Measurements from ENCODE around the gene ANAPC15.
"Not testable (repeated sequence)": the region's sequence is repeated elsewhere in the genome, so short reads cannot be mapped to it uniquely, and the experiment has no call there.

Gene ANAPC15

DNA sequence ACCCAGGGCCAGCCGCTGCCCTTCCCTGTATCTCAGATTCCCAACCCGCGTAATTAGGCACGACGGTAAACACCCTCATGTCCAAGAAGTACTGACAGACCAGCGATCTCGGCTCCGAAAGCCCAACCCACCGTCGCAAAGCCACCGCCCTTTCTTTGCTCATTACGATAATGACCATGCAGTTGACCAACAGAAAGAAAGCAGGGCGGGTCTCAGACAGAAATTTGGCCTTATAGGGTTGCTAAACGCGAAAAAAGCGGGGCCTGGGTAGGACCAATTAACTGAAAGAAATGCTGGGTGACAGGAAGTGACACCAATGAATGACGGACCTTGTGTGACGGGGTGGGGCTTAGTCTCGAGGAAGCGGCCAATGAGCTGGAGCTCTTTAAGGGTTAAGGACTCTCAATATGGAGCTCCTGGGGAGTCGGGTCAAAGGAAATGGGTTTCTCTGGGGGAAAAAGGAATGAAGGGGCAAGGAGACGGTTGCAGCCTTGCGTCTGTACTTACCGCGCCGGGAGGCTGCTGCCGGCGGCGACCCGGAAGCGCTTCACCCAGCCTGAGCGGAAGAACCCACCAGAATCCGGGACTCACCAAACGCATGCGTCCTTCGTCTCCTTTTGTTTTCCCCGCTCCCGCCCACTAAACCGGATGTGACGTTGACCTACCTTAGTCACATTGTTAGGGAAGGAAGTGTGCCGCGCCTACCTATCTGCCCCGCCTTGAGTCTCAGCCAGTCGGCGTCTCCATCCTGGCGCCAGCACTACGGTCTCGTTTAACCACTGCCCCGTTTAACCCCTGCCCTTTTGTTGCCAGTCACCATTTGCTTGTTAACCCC lies at the start of gene ANAPC15:
Gene ANAPC15 (minus strand): TSS at position 553 of the 835 bp plus-strand sequence. CDS start 1,419 bp downstream, outside the sequence.
- peak; percentile 99 for DNase-seq (ENCODE audit: low read depth)

- DNase-seq (ENCODE audit: low read depth) = no peak
These were observed 47.8 kb upstream of the ANAPC15 start for GRCh38 chr11:72160319-72160718.

DNA sequence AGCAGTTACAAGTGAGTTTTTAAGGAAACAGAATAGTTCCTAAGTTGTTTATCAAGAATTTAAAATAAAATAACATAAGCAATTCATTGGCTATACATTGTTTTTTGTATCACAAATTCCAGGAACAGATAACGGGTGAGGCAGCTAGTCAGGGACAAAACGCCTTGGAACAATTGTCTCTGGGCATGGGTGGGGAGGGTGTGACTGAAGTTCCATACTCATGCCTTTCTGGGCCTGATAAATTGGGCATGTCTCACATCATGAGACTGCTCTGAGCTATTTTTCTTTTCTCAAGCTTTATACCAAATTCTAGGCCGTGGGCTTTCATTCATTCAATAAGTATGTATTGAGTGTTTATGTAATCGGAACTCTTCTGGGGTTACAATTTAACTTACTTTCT lies 44.6 kb upstream of the ANAPC15 start:
- no peak for DNase-seq (ENCODE audit: low read depth)

DNA sequence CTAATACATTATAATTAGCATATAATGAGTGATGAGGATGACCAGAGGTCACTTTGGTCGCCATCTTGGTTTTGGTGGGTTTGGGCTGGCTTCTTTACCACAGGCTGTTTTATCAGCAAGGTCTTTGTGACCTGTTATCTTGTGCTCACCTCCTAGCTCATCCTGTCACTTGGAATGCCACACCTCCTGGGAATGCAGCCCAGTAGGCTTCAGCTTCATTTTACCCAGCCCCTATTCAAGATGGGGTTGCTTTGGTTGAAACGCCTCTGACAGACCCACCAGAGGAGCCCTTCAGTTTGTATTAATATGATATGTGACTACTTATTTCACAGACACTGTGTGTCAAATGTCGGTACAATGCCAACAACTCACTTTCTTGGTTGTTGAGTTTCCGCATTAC lies 43.3 kb upstream of the ANAPC15 start:
- DNase-seq (ENCODE audit: low read depth) = no peak

GRCh38 chr11:72154816-72155215 lies 42.3 kb upstream of the ANAPC15 start:
- DNase-seq (ENCODE audit: low read depth) = no peak

GRCh38 chr11:72153874-72154273 lies 41.4 kb upstream of the ANAPC15 start:
- not testable (repeated sequence) for DNase-seq (ENCODE audit: low read depth)

DNA sequence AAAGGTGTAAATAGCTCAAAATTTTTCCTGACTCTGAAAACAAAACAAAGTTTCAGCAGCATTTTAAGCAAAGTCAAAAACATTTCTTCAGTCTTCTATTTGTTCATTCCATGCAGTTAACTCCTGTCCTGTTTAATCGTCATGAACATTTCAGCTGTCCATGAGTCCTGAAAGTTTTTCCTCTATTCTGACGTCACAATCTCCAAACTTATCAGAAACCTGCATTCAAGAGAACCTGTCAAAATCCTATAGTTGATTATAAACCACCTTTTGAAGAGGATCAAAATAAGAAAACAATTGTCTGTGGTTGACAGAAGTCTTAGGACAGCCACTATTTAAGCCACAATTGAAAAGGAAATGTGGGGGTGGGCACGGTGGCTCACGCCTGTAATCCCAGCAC lies 38.4 kb upstream of the ANAPC15 start:
- DNase-seq (ENCODE audit: low read depth) = no peak

GRCh38 chr11:72146625-72147024 lies 34.1 kb upstream of the ANAPC15 start:
- no peak for DNase-seq (ENCODE audit: low read depth)

DNA sequence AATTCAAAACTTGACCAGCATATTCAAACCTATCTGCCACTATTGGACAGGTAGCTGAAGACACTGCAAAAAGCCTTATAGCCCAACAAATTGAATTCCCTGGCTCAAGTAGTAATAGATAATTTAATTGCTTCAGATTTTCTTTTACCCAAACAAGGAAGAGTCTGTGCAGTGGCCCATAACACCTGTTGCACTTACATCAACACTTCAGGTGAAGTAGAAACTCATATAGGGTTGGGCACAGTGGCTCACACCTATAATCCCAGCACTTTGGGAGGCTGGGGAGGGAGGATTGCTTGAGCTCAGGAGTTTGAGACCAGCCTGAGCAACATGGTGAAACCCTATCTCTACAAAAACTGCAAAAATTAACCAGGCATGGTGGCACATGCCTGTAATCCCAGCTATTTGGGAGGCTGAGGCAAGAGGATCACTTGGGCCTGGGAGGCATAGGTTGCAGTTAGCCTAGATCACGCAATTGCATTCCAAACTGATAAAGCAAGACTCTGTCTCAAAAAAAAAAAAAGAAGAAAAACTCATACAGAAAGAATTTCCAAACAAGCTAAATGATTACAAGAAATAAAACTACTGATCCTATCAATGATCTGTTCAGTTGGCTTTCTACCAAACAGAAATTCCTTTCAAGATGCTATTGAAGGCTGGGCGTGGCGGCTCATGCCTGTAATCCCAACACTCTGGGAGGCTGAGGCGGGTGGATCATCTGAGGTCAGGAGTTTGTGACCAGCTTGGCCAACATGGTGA lies 32.5 kb upstream of the ANAPC15 start:
- peak; percentile 93 for DNase-seq (ENCODE audit: low read depth)

DNA sequence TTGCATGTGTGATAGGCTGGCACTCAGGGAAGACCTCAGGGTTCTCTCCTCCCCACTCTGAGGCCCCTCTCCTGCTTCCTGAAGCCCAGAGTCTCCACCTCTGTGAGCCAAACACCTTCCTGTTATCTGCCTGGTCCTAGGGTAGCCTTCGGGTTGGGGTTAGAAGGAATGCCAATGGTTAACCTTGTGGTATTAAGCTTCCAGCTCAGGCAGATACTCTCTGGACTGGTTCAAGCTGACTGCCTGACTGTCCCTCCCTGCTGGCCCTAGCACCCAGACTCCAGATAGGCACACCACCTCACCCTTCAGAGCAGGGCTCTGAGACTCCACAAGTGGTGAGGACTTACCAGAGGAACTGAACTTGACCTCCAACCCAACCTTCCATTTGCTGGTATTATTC lies 30.0 kb upstream of the ANAPC15 start:
- not testable (repeated sequence) for DNase-seq (ENCODE audit: low read depth)

GRCh38 chr11:72142086-72142485 lies 29.6 kb upstream of the ANAPC15 start:
- DNase-seq (ENCODE audit: low read depth) = not testable (repeated sequence)

GRCh38 chr11:72141066-72141465 lies 28.6 kb upstream of the ANAPC15 start:
- peak; percentile 92 for DNase-seq (ENCODE audit: low read depth)

GRCh38 chr11:72140661-72141060 lies 28.2 kb upstream of the ANAPC15 start:
- no peak for DNase-seq (ENCODE audit: low read depth)

DNA sequence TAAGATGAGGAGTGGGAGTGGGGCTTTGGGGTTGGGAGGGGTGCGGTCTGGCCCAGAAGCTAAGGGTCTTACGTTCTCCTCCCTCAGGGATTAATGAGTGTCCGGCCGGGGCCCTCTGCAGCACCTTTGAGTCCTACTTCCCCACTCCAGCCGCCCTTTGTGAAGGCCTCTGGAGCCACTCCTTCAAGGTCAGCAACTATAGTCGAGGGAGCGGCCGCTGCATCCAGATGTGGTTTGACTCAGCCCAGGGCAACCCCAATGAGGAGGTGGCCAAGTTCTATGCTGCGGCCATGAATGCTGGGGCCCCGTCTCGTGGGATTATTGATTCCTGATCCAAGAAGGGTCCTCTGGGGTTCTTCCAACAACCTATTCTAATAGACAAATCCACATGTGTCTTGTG lies 27.0 kb upstream of the ANAPC15 start:
- no peak for DNase-seq (ENCODE audit: low read depth)

- DNase-seq (ENCODE audit: low read depth) = no peak
These were observed 26.4 kb upstream of the ANAPC15 start for GRCh38 chr11:72138821-72139390.

DNA sequence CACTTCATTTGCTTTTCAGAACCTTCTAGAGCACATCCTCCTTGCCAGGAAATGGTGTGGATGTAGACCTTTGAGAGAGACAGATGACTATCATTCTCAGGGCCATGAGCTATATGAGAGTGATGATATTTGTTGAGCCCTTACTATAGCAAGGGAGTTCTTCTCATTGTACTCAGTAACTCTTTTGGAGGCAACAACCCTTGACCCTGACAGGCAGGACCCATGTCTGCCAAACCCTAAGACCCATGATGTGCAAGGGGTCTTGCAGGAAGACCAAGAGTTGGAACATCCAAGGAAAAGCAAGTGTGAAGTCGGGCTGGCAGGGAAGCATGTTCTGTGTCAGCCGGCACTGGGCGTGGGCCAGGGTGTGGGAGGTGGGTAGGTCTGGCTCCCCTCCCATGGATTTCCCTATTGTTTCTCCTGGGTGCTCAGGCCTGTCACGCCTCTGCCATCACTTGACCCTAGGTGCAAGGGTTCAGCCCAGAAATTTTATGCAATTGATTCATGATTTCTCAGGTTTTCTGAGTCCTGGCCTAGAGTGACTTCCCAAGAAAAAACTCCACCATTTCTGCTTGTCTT lies 24.3 kb upstream of the ANAPC15 start:
- no peak for DNase-seq (ENCODE audit: low read depth)

DNA sequence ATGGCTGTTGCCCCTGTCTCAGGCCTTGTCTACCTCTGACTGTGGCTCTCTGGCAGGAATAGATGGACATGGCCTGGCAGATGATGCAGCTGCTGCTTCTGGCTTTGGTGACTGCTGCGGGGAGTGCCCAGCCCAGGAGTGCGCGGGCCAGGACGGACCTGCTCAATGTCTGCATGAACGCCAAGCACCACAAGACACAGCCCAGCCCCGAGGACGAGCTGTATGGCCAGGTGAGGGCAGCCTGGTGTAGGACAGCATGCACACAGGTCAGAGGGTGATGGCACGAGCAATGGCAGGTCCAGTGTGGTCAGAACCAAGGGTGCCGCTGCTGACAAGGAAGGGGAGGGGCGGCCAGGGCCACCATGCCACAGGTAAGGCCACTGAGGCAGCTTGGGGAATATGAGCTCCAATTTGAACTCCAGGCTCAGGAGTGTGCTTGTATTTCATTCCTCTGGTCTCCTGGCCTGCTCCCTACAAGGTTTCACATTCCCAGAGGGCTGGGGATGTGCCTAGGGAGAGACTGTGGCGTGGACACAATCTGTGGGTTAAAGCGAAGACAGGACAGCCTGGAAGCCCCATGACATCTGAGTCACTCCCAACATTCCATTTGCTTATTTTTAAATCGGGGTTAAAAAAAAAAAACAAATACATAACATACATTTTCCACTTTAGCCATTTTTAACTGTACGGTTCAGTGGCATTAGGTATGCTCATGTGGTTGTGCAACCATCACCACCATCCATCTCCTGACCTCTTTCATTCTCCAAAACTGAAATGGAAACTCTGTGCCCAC lies 23.6 kb upstream of the ANAPC15 start:
- no peak for DNase-seq (ENCODE audit: low read depth)

GRCh38 chr11:72135473-72135872 lies 23.0 kb upstream of the ANAPC15 start, which contains the start of gene FOLR3:
FOLR3 (plus strand) TSS chr11:72135725; CDS start chr11:72135953, 228 bp downstream.
- DNase-seq (ENCODE audit: low read depth) = not testable (repeated sequence)

DNA sequence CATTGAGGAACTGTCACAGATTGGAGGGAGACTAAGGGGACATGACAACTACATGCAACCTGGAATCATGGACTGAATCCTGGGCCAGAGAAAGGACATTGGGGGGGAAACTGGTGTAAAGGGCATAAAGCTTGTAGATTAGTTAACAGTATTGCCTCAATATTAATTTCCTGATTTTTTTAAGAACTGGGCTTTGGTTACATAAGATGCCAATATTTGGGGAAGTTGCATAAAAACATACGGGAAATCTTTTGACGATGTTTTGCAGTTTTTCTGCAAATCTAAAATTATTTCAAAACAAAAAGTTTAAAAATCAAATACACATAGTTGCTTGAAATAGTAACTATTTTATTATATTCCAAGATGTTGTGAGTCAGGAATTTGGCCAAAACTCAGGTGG lies 20.2 kb upstream of the ANAPC15 start:
- DNase-seq (ENCODE audit: low read depth) = no peak

- DNase-seq (ENCODE audit: low read depth) = no peak
These were observed 16.9 kb upstream of the ANAPC15 start for GRCh38 chr11:72129381-72129780.

- DNase-seq (ENCODE audit: low read depth) = no peak
These were observed 15.4 kb upstream of the ANAPC15 start for GRCh38 chr11:72127923-72128322.

GRCh38 chr11:72125956-72126355 lies 13.5 kb upstream of the ANAPC15 start:
- DNase-seq (ENCODE audit: low read depth) = no peak

Data from GM04503 (cell line).